B cell (primary cell): ENCODE measurements around the gene NCAPG. TPM values are rescaled to one million over a fixed set of nuclear protein-coding genes. Genes with fewer than 3 reads are reported as not detected.

Experiments
- ATAC-seq: fragments of 200-7000 bp; cut with Tn5 transposase; one replicate; pipeline ENCODE4 v1.10.0; 2021; ENCODE audit warnings: low read depth, mild to moderate bottlenecking, moderate number of reproducible peaks, moderate library complexity
- CTCF ChIA-PET: fragments of 350-600 bp; sonication (Branson Sonifier 250); formaldehyde crosslinking; loops from one replicate; lab custom pipeline; 2021; ENCODE audit warnings: antibody characterized with exemption, inconsistent platforms; lab: Charles Lee
- POLR2A ChIA-PET: fragments of 350-600 bp; sonication (Branson Sonifier 250); formaldehyde crosslinking; loops from one replicate; lab custom pipeline; 2021; ENCODE audit warnings: antibody characterized with exemption; lab: Charles Lee
- DNase-seq: peaks from one replicate; pipeline ENCODE4 v3.0.0; 2013
- H2AFZ ChIP-seq: 2 replicates; pipeline ENCODE4 v1.6.1; 2012; ENCODE audit warnings: mild to moderate bottlenecking, low read depth, low read length; ENCODE audit not compliant: insufficient read depth, poor library complexity, severe bottlenecking
- H3K27ac ChIP-seq, 2 donors: 1 replicate in 1 of 2; 2 replicates in 1 of 2; pipeline ENCODE4 v1.5.1; 2012 to 2013; ENCODE audit warnings: low read length in 2 of 2, mild to moderate bottlenecking in 2 of 2, moderate library complexity in 1 of 2
- H3K27me3 ChIP-seq, 4 experiments: fragments of 200-600 bp in 1 of 4; sonication (generic) in 1 of 4; replicated peaks in 1 of 4; 1 replicate in 2 of 4; 2 replicates in 2 of 4; pipeline versions ENCODE4 v1.6.1 to v1.7.0; 2013 to 2016; ENCODE audit warnings: low read length in 3 of 4, mild to moderate bottlenecking in 2 of 4, mixed read lengths in 1 of 4, moderate library complexity in 1 of 4; ENCODE audit not compliant: insufficient read depth in 4 of 4, control insufficient read depth in 3 of 4; ENCODE audit errors: control extremely low read depth in 1 of 4
- H3K36me3 ChIP-seq, 2 experiments: replicated peaks in 1 of 2; 1 replicate in 1 of 2; 2 replicates in 1 of 2; pipeline versions ENCODE4 v1.6.1 to v1.7.1; 2013; ENCODE audit warnings: low read length in 1 of 2; ENCODE audit not compliant: insufficient read depth in 2 of 2, control insufficient read depth in 1 of 2; ENCODE audit errors: control extremely low read depth in 1 of 2, extremely low read depth in 1 of 2
- H3K4me1 ChIP-seq, 2 donors: fragments of 200-600 bp in 1 of 2; sonication (generic) in 1 of 2; 1 replicate in 1 of 2; 2 replicates in 1 of 2; pipeline versions ENCODE4 v1.5.1 to v1.6.1; 2013 to 2017; ENCODE audit warnings: low read length in 2 of 2; ENCODE audit not compliant: control insufficient read depth in 2 of 2, insufficient read depth in 2 of 2
- H3K4me2 ChIP-seq: replicated peaks from 2 replicates; pipeline ENCODE3; 2012; ENCODE audit warnings: mild to moderate bottlenecking, low read depth, low read length; ENCODE audit not compliant: poor library complexity, severe bottlenecking
- H3K4me3 ChIP-seq, 5 experiments: fragments of 200-600 bp in 1 of 5; sonication (generic) in 1 of 5; 1 replicate in 3 of 5; 2 replicates in 2 of 5; pipeline versions ENCODE4 v1.5.1 to v1.7.0; 2011 to 2016; ENCODE audit warnings: low read length in 4 of 5, mild to moderate bottlenecking in 4 of 5, low read depth in 2 of 5, control low read depth in 1 of 5, moderate library complexity in 1 of 5; ENCODE audit not compliant: insufficient read depth in 1 of 5; ENCODE audit errors: control extremely low read depth in 1 of 5, extremely low read depth in 1 of 5
- H3K79me2 ChIP-seq: fragments of 200-600 bp; sonication (generic); one replicate; pipeline ENCODE4 v1.6.0; 2016; ENCODE audit warnings: low read length; ENCODE audit not compliant: control insufficient read depth, insufficient read depth
- H3K9ac ChIP-seq: fragments of 200-600 bp; sonication (generic); 2 replicates; pipeline ENCODE4 v1.6.1; 2017; ENCODE audit warnings: mild to moderate bottlenecking, low read length, moderate library complexity
- H3K9me3 ChIP-seq, 3 donors: one replicate each; pipeline versions ENCODE4 v1.6.1 to v1.7.1; 2013; ENCODE audit warnings: low read length in 2 of 3; ENCODE audit not compliant: control insufficient read depth in 2 of 3, insufficient read depth in 1 of 3; ENCODE audit errors: control extremely low read depth in 1 of 3
- H4K20me1 ChIP-seq: 2 replicates; pipeline ENCODE4 v1.6.0; 2012; ENCODE audit warnings: mild to moderate bottlenecking, low read length; ENCODE audit not compliant: insufficient read depth, control insufficient read depth, poor library complexity, severe bottlenecking
- H3K27ac Mint-ChIP-seq: one replicate; pipeline ENCODE4 v1.8.0; 2021; ENCODE audit warnings: mixed read lengths
- H3K27me3 Mint-ChIP-seq: one replicate; pipeline ENCODE4 v1.8.0; 2021; ENCODE audit warnings: mixed read lengths
- H3K4me1 Mint-ChIP-seq: one replicate; pipeline ENCODE4 v1.8.0; 2021; ENCODE audit warnings: mixed read lengths
- H3K4me3 Mint-ChIP-seq: one replicate; pipeline ENCODE4 v1.8.0; 2021; ENCODE audit warnings: mixed read lengths
- H3K9me3 Mint-ChIP-seq: one replicate; pipeline ENCODE4 v1.8.0; 2022; ENCODE audit warnings: mixed read lengths; ENCODE audit not compliant: insufficient read depth
- EZH2 ChIP-seq: IDR thresholded peaks from 2 replicates; pipeline ENCODE4 v1.6.1; 2012; ENCODE audit warnings: borderline replicate concordance, low read depth, mild to moderate bottlenecking, moderate library complexity, low read length; ENCODE audit not compliant: insufficient read depth, poor library complexity, severe bottlenecking
- WGBS: methylation state at CpG from one replicate; pipeline ENCODE4 v1.1.5; 2013; ENCODE audit warnings: missing lambda C conversion rate; ENCODE audit not compliant: insufficient coverage; 5-methylcytosine and 5-hydroxymethylcytosine counted together
- intact Hi-C: fragments of 100-400 bp; cut with micrococcal nuclease; formaldehyde crosslinking; loops from one replicate; pipeline ENCODE4 v1.10.0; 2022
- polyA plus RNA-seq: library from polyadenylated mRNA; depleted of rRNA; stranded (reverse); fragments of >200 nt; gene quantifications from 2 replicates; pipeline ENCODE4 v1.2.3, GENCODE V29; 2012
- total RNA-seq, 2 donors: library from RNA; stranded (reverse); fragments of 120-200 nt in 1 of 2; gene quantifications; 1 replicate in 1 of 2; 2 replicates in 1 of 2; pipeline versions ENCODE4 v1.2.3 to v1.2.4, GENCODE V29; 2013 to 2022
- TF ChIP-seq, protein P1 (sequence below): fragments of 200-600 bp; IDR thresholded peaks from one replicate; pipeline ENCODE4 v1.8.0; 2022; ENCODE audit warnings: antibody characterized with exemption, mild to moderate bottlenecking

Gene NCAPG
- total and polyA plus RNA-seq, 2 donors (not counting 1 experiment from before 2014, with no cell fraction given), result 0.13 to 0.84 TPM

DNA sequence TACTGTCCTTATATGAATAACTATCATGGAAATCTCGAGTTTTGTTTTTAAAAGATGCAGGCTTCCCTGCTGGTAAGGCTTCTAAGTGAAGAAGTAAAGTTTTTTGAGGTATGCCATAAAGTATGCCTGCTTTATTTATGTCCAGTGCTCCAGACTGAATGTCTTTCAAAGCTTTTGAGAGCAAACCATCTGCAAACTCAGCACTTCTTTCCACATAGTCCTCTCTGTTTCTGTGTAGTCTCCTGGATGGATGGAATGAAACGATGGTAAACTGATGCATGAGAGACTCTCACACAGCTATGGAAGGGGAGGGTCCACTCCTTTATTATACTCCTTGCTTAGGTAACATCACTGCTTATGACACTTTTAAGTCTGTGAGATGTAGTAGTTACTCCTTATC is 73.7 kb downstream of the NCAPG start:
- Histone ChIP-seq H3K36me3 (peaks cover 1 to 5% of the 10 kb centered on the region in 2 experiments), H3K4me1 (no peaks in the 10 kb centered on the region), H3K4me2 (no peak overlapping the region), H2AFZ (no peak overlapping the region), H3K9me3 (no peaks in the 10 kb centered on the region), H3K9ac (no peak overlapping the region), H3K27me3 (no peaks in the 10 kb centered on the region), H4K20me1 (no peaks in the 10 kb centered on the region), H3K79me2 (no peaks in the 10 kb centered on the region), H3K4me3 (no peak overlapping the region), H3K27ac (no peak overlapping the region)
- TF ChIP-seq, protein P1, sequence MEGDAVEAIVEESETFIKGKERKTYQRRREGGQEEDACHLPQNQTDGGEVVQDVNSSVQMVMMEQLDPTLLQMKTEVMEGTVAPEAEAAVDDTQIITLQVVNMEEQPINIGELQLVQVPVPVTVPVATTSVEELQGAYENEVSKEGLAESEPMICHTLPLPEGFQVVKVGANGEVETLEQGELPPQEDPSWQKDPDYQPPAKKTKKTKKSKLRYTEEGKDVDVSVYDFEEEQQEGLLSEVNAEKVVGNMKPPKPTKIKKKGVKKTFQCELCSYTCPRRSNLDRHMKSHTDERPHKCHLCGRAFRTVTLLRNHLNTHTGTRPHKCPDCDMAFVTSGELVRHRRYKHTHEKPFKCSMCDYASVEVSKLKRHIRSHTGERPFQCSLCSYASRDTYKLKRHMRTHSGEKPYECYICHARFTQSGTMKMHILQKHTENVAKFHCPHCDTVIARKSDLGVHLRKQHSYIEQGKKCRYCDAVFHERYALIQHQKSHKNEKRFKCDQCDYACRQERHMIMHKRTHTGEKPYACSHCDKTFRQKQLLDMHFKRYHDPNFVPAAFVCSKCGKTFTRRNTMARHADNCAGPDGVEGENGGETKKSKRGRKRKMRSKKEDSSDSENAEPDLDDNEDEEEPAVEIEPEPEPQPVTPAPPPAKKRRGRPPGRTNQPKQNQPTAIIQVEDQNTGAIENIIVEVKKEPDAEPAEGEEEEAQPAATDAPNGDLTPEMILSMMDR, result no peak
- TF ChIP-seq EZH2, result no peak
- no peak overlapping the region for H3K4me3 Mint-ChIP-seq
- DNase-seq (no peak), ATAC-seq (no peak)
- 80% methylated on average over 1 of the region's 2 CpGs for WGBS
- H3K27me3 Mint-ChIP-seq, result no peaks in the 10 kb centered on the region
- ChIA-PET POLR2A (no interaction called here), CTCF (no interaction called here)
- H3K9me3 Mint-ChIP-seq, result no peaks in the 10 kb centered on the region
- H3K27ac Mint-ChIP-seq, result no peak overlapping the region
- intact Hi-C loops, result no loop called here
- H3K4me1 Mint-ChIP-seq, result no peaks in the 10 kb centered on the region

DNA sequence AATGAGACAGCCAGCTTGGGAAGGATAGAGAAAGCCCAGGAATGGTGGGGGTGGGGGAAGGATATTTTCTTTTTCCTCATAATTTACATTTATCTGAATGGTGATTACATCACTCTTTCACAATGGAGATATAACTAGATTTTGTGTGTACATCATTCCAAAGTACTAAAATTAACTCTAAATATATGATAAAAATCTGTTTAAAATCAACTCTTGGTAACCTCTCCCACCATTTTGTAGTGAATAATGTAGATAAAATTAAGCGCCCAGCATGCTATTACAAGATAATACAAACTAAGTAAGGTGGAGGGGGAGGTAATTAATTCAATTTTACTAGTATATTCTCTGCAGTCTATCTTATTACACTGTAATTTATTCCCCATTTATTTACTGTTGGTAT is 78.9 kb downstream of the NCAPG start:
- H3K9me3 Mint-ChIP-seq, result no peaks in the 10 kb centered on the region
- H3K4me3 ChIP-seq, result no peak overlapping the region

More for the DNA sequence above, 78.9 kb downstream of the NCAPG start:
- no peaks in the 10 kb centered on the region for H3K27me3 ChIP-seq
- no CpG with 5 or more reads among the region's 1 CpG for WGBS
- H3K4me2 ChIP-seq, result no peak overlapping the region
- H2AFZ ChIP-seq, result no peak overlapping the region
- H3K4me3 Mint-ChIP-seq, result no peak overlapping the region
- no peak overlapping the region for H3K9ac ChIP-seq
- H3K36me3 ChIP-seq, result peaks cover 0 to under 1% of the 10 kb centered on the region in 2 experiments
- DNase-seq, result no peak
- H3K4me1 ChIP-seq, result no peaks in the 10 kb centered on the region
- H3K27me3 Mint-ChIP-seq, result no peaks in the 10 kb centered on the region
- no peaks in the 10 kb centered on the region for H3K9me3 ChIP-seq
- no peak overlapping the region for H3K27ac Mint-ChIP-seq
- H3K4me1 Mint-ChIP-seq, result no peaks in the 10 kb centered on the region
- CTCF ChIA-PET, result no interaction called here
- POLR2A ChIA-PET, result no interaction called here
- intact Hi-C loops, result no loop called here
- ATAC-seq, result no peak
- no peaks in the 10 kb centered on the region for H4K20me1 ChIP-seq
- TF ChIP-seq, protein P1, result no peak
- no peak for TF ChIP-seq EZH2
- no peaks in the 10 kb centered on the region for H3K79me2 ChIP-seq
- H3K27ac ChIP-seq, result no peak overlapping the region
